HG02973 (cell line): ENCODE results near the gene C6orf58.
"Not testable (repeated sequence)": the region's sequence is repeated elsewhere in the genome, so short reads cannot be mapped to it uniquely, and the experiment has no call there.

Source experiments
- ATAC-seq: cut with Tn5 transposase; IDR thresholded peaks from one replicate; pipeline ENCODE4 v1.9.1; 2021; ENCODE audit warnings: moderate library complexity; ENCODE audit not compliant: unreplicated experiment

C6orf58 gene

GRCh38 chr6:127590344-127590743, 13.4 kb downstream of the C6orf58 start:
- ATAC-seq = no peak

- ATAC-seq = no peak
Observed at GRCh38 chr6:127592964-127593363, 16.0 kb downstream of the C6orf58 start.

GRCh38 chr6:127593456-127593855, 16.5 kb downstream of the C6orf58 start:
- ATAC-seq = not testable (repeated sequence)

- ATAC-seq = no peak
Observed at GRCh38 chr6:127606131-127606562, 29.2 kb downstream of the C6orf58 start.

GRCh38 chr6:127608554-127609270, 31.7 kb downstream of the C6orf58 start:
- ATAC-seq = no peak

- ATAC-seq = no peak
Observed at GRCh38 chr6:127618729-127619128, 41.8 kb downstream of the C6orf58 start.

GRCh38 chr6:127630800-127631199, 53.8 kb downstream of the C6orf58 start:
- no peak for ATAC-seq

- ATAC-seq = no peak
Observed at GRCh38 chr6:127634178-127634577, 57.2 kb downstream of the C6orf58 start.

- no peak for ATAC-seq
Observed at GRCh38 chr6:127635091-127635490, 58.1 kb downstream of the C6orf58 start.

GRCh38 chr6:127637830-127638409, 60.9 kb downstream of the C6orf58 start:
- no peak for ATAC-seq
